Measurements from ENCODE around the gene CRYBG3. TPM values are rescaled to one million over a fixed set of nuclear protein-coding genes. Genes with fewer than 3 reads are reported as not detected.

The CRYBG3 gene
- polyA plus RNA-seq, 1 donor from 2014 or later, result 1.3 TPM

GRCh38 chr3:97817965-97818364 is 3.8 kb upstream of the CRYBG3 start:
- Histone ChIP-seq H3K9me2 (ENCODE audit: insufficient read depth, low read length) (no peaks in the 10 kb centered on the region), H3K36me3 (ENCODE audit: insufficient read depth, low read length) (no peaks in the 10 kb centered on the region), H4K20me1 (ENCODE audit: insufficient read depth) (no peaks in the 10 kb centered on the region), H3K9me3 (ENCODE audit: low read length) (no peaks in the 10 kb centered on the region), H3K4me2 (ENCODE audit: low read length) (no peak overlapping the region), H3K27me3 (ENCODE audit: insufficient read depth, low read depth, low read length) (peaks cover 38% of the 10 kb centered on the region), H3K9ac (ENCODE audit: low read length) (no peak overlapping the region), H3F3A (ENCODE audit: insufficient read depth, low read length, poor library complexity, severe bottlenecking) (no peaks in the 10 kb centered on the region), H3K4me3 (ENCODE audit: low read length) (no peak overlapping the region), H3K79me2 (replicated peaks; ENCODE audit: insufficient read depth, low read length) (no peaks in the 10 kb centered on the region), H3K27ac (ENCODE audit: low read length) (no peak overlapping the region), H2AFZ (ENCODE audit: low read depth, low read length) (no peak overlapping the region)
- TF ChIP-seq EP300 (conservative IDR thresholded peaks at IDR 0.05; ENCODE audit: poor library complexity, severe bottlenecking), result peak; percentile 82
- no peak for TF ChIP-seq TAF1 (IDR thresholded peaks at IDR 0.05; ENCODE audit: low read depth)
- peak; percentile 87 for TF ChIP-seq POLR2AphosphoS5 (IDR thresholded peaks at IDR 0.05)

GRCh38 chr3:97820780-97821179 is 1.0 kb upstream of the CRYBG3 start:
- Histone ChIP-seq H3K27me3 (ENCODE audit: insufficient read depth, low read depth, low read length) (peaks cover 50% of the 10 kb centered on the region), H3K4me3 (ENCODE audit: low read length) (peak overlapping the region; percentile 77), H3K4me2 (ENCODE audit: low read length) (no peak overlapping the region), H2AFZ (ENCODE audit: low read depth, low read length) (no peak overlapping the region), H3K79me2 (replicated peaks; ENCODE audit: insufficient read depth, low read length) (no peaks in the 10 kb centered on the region), H3K36me3 (ENCODE audit: insufficient read depth, low read length) (no peaks in the 10 kb centered on the region), H4K20me1 (ENCODE audit: insufficient read depth) (no peaks in the 10 kb centered on the region), H3K9me2 (ENCODE audit: insufficient read depth, low read length) (no peaks in the 10 kb centered on the region), H3K9me3 (ENCODE audit: low read length) (no peaks in the 10 kb centered on the region), H3F3A (ENCODE audit: insufficient read depth, low read length, poor library complexity, severe bottlenecking) (no peaks in the 10 kb centered on the region), H3K9ac (ENCODE audit: low read length) (no peak overlapping the region), H3K27ac (ENCODE audit: low read length) (no peak overlapping the region)
- TF ChIP-seq RAD21 (conservative IDR thresholded peaks at IDR 0.05) (no peak), MXI1 (conservative IDR thresholded peaks at IDR 0.05; ENCODE audit: poor library complexity, severe bottlenecking) (no peak), EZH2 (IDR thresholded peaks at IDR 0.05; ENCODE audit: borderline replicate concordance, insufficient read depth, low read length, poor library complexity, severe bottlenecking) (no peak), POLR2AphosphoS5 (IDR thresholded peaks at IDR 0.05) (no peak), SMC3 (conservative IDR thresholded peaks at IDR 0.05; ENCODE audit: poor library complexity) (no peak), TAF1 (IDR thresholded peaks at IDR 0.05; ENCODE audit: low read depth) (no peak), EP300 (conservative IDR thresholded peaks at IDR 0.05; ENCODE audit: poor library complexity, severe bottlenecking) (no peak)
- TF ChIP-seq, protein P1, sequence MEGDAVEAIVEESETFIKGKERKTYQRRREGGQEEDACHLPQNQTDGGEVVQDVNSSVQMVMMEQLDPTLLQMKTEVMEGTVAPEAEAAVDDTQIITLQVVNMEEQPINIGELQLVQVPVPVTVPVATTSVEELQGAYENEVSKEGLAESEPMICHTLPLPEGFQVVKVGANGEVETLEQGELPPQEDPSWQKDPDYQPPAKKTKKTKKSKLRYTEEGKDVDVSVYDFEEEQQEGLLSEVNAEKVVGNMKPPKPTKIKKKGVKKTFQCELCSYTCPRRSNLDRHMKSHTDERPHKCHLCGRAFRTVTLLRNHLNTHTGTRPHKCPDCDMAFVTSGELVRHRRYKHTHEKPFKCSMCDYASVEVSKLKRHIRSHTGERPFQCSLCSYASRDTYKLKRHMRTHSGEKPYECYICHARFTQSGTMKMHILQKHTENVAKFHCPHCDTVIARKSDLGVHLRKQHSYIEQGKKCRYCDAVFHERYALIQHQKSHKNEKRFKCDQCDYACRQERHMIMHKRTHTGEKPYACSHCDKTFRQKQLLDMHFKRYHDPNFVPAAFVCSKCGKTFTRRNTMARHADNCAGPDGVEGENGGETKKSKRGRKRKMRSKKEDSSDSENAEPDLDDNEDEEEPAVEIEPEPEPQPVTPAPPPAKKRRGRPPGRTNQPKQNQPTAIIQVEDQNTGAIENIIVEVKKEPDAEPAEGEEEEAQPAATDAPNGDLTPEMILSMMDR (IDR thresholded peaks at IDR 0.05; ENCODE audit: poor library complexity, severe bottlenecking), result no peak
- TF ChIP-seq, protein P2, sequence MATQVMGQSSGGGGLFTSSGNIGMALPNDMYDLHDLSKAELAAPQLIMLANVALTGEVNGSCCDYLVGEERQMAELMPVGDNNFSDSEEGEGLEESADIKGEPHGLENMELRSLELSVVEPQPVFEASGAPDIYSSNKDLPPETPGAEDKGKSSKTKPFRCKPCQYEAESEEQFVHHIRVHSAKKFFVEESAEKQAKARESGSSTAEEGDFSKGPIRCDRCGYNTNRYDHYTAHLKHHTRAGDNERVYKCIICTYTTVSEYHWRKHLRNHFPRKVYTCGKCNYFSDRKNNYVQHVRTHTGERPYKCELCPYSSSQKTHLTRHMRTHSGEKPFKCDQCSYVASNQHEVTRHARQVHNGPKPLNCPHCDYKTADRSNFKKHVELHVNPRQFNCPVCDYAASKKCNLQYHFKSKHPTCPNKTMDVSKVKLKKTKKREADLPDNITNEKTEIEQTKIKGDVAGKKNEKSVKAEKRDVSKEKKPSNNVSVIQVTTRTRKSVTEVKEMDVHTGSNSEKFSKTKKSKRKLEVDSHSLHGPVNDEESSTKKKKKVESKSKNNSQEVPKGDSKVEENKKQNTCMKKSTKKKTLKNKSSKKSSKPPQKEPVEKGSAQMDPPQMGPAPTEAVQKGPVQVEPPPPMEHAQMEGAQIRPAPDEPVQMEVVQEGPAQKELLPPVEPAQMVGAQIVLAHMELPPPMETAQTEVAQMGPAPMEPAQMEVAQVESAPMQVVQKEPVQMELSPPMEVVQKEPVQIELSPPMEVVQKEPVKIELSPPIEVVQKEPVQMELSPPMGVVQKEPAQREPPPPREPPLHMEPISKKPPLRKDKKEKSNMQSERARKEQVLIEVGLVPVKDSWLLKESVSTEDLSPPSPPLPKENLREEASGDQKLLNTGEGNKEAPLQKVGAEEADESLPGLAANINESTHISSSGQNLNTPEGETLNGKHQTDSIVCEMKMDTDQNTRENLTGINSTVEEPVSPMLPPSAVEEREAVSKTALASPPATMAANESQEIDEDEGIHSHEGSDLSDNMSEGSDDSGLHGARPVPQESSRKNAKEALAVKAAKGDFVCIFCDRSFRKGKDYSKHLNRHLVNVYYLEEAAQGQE (IDR thresholded peaks at IDR 0.05; ENCODE audit: borderline replicate concordance), result no peak
